ENCODE results near the gene CDON. TPM values are rescaled to one million over a fixed set of nuclear protein-coding genes. Genes with fewer than 3 reads are reported as not detected.

CDON gene
- polyA plus RNA-seq, 2 of the 4 experiments (the other 2 are of a cell fraction): 1.7 to 5.6 TPM

DNA sequence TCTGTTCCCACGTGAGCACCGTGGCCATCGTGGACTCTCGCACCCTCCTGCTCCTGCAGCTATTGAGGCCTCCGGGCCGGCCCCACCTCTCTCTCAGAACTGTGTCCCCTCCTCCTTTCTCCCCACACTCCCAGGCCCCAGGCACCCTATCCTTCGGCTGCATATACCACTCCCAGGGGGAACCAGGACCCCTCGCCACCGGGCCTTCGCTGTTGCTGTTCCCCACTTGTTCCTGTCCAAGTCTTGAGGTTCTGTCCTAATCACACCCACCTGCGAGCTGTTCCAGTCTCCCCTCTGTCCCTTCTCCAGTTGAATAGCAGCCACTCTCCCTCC lies 43.0 kb upstream of the CDON start:
- no peak for ATAC-seq
- H3K4me2 ChIP-seq: no peak overlapping the region
- no peak for DNase-seq (ENCODE audit: low read depth in 1 of 2, low spot score in 1 of 2)
- TF ChIP-seq, protein P1, sequence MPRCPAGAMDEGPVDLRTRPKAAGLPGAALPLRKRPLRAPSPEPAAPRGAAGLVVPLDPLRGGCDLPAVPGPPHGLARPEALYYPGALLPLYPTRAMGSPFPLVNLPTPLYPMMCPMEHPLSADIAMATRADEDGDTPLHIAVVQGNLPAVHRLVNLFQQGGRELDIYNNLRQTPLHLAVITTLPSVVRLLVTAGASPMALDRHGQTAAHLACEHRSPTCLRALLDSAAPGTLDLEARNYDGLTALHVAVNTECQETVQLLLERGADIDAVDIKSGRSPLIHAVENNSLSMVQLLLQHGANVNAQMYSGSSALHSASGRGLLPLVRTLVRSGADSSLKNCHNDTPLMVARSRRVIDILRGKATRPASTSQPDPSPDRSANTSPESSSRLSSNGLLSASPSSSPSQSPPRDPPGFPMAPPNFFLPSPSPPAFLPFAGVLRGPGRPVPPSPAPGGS (IDR thresholded peaks at IDR 0.05): no peak
- TF ChIP-seq GATA3 (IDR thresholded peaks at IDR 0.05; ENCODE audit: borderline replicate concordance) (no peak), MYC (IDR thresholded peaks at IDR 0.05; ENCODE audit: borderline replicate concordance, low read length) (no peak), ZC3H11A (IDR thresholded peaks at IDR 0.05) (no peak), CBX2 (IDR thresholded peaks at IDR 0.05; ENCODE audit: borderline replicate concordance, low read depth) (no peak)
- no peak overlapping the region for H3K4me3 ChIP-seq
- H3K4me1 ChIP-seq: no peaks in the 10 kb centered on the region
- ChIA-PET POLR2A (no interaction called here), CTCF (no interaction called here)
- WGBS (ENCODE audit: missing lambda C conversion rate): 90% methylated on average over 11 of the region's 11 CpGs
- H3K9me3 ChIP-seq: no peaks in the 10 kb centered on the region
- H3K27ac ChIP-seq: no peak overlapping the region
- no peak for FAIRE-seq

DNA sequence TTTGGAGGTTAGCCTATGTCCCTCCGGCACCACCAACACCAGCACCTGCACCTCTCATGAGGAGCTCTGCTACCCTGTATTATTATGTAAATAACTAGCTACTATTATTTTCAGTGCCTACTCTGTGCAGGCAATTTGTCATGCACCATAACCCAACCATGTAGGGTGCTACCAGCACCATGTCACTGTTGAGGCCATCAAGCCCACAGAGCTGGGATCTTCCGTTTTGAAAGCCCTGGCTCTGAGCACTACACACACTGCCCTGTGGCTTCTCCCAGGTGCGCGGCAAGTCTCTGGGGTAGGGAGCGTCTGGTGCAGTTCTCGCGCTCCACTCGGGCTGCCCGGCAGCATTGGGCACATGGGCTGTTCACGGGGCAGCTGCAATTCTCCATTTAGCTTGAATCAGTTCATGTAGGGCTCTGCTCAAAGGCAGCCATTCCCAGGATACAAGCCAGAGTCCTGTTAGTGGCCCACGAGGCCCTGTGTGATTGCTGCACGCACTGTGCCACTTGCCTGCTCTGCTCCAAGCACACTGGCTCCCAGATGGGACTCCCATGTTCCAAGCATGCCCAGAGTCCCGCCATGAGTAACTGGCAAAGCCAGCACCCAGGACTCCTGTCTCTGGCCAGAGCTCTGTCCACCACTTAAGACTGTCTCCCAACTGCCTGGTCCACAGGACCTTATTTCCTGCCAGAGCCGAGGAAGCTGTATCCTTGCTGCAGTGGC lies 42.5 kb upstream of the CDON start:
- DNase-seq (ENCODE audit: low read depth in 1 of 2, low spot score in 1 of 2) (no peak), ATAC-seq (no peak), FAIRE-seq (no peak)
- no peaks in the 10 kb centered on the region for H3K4me1 ChIP-seq
- H3K4me2 ChIP-seq: no peak overlapping the region
- TF ChIP-seq ZFP36 (IDR thresholded peaks at IDR 0.05; ENCODE audit: borderline replicate concordance, partially characterized antibody) (no peak), CEBPB (IDR thresholded peaks at IDR 0.05) (no peak)
- H3K4me3 ChIP-seq: no peak overlapping the region
- ChIA-PET POLR2A (no interaction called here), CTCF (interaction anchor here (0.8 kb wide), 1 partner anchor 9 kb away, joined by 3 read pairs; no protein-coding TSS in a partner anchor)
- H3K9me3 ChIP-seq: no peaks in the 10 kb centered on the region
- WGBS (ENCODE audit: missing lambda C conversion rate): 78% methylated on average over 6 of the region's 14 CpGs
- no peak overlapping the region for H3K27ac ChIP-seq

DNA sequence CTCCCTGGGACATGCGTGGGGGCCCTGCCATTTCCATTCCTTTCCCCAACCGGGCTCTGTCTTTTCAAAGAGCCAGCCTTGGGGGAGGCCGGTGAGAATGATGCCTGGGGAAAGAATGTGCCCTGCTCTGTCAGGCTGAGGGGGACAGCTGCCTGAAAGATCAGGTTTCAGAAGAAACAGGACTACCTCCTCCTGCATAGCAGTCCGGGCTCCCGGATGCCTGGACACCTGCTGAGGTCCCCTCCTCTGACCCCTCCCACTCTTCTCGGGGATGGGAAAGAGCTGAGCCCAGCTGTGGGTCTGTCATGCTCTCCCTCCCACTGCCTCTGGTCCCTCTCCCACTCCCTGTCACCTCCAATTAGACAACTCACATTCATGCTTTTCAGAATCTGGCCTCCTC lies 41.8 kb upstream of the CDON start:
- H3K4me1 ChIP-seq: no peaks in the 10 kb centered on the region
- 73% methylated on average over 5 of the region's 6 CpGs for WGBS (ENCODE audit: missing lambda C conversion rate)
- TF ChIP-seq RNF2 (IDR thresholded peaks at IDR 0.05; ENCODE audit: borderline replicate concordance, low read depth) (no peak), CEBPB (IDR thresholded peaks at IDR 0.05) (no peak), EHMT2 (IDR thresholded peaks at IDR 0.05; ENCODE audit: low read depth) (no peak), ZSCAN20 (CRISPR knock-in tag; IDR thresholded peaks at IDR 0.05) (no peak), ZC3H11A (IDR thresholded peaks at IDR 0.05) (no peak), EP300 (IDR thresholded peaks at IDR 0.05) (no peak), GATA3 (IDR thresholded peaks at IDR 0.05; ENCODE audit: borderline replicate concordance) (no peak), KDM1A (IDR thresholded peaks at IDR 0.05; ENCODE audit: low read depth) (no peak)
- TF ChIP-seq, protein P2, sequence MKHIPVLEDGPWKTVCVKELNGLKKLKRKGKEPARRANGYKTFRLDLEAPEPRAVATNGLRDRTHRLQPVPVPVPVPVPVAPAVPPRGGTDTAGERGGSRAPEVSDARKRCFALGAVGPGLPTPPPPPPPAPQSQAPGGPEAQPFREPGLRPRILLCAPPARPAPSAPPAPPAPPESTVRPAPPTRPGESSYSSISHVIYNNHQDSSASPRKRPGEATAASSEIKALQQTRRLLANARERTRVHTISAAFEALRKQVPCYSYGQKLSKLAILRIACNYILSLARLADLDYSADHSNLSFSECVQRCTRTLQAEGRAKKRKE (CRISPR knock-in tag; IDR thresholded peaks at IDR 0.05; ENCODE audit: low read depth): no peak
- TF ChIP-seq, protein P3, sequence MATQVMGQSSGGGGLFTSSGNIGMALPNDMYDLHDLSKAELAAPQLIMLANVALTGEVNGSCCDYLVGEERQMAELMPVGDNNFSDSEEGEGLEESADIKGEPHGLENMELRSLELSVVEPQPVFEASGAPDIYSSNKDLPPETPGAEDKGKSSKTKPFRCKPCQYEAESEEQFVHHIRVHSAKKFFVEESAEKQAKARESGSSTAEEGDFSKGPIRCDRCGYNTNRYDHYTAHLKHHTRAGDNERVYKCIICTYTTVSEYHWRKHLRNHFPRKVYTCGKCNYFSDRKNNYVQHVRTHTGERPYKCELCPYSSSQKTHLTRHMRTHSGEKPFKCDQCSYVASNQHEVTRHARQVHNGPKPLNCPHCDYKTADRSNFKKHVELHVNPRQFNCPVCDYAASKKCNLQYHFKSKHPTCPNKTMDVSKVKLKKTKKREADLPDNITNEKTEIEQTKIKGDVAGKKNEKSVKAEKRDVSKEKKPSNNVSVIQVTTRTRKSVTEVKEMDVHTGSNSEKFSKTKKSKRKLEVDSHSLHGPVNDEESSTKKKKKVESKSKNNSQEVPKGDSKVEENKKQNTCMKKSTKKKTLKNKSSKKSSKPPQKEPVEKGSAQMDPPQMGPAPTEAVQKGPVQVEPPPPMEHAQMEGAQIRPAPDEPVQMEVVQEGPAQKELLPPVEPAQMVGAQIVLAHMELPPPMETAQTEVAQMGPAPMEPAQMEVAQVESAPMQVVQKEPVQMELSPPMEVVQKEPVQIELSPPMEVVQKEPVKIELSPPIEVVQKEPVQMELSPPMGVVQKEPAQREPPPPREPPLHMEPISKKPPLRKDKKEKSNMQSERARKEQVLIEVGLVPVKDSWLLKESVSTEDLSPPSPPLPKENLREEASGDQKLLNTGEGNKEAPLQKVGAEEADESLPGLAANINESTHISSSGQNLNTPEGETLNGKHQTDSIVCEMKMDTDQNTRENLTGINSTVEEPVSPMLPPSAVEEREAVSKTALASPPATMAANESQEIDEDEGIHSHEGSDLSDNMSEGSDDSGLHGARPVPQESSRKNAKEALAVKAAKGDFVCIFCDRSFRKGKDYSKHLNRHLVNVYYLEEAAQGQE (IDR thresholded peaks at IDR 0.05): no peak
- no peak for DNase-seq (ENCODE audit: low read depth in 1 of 2, low spot score in 1 of 2)
- POLR2A ChIA-PET: no interaction called here
- ATAC-seq: no peak
- H3K4me2 ChIP-seq: no peak overlapping the region
- H3K4me3 ChIP-seq: no peak overlapping the region
- CTCF ChIA-PET: no interaction called here
- no peak overlapping the region for H3K27ac ChIP-seq
- FAIRE-seq: no peak
- H3K9me3 ChIP-seq: no peaks in the 10 kb centered on the region
